ENCODE data around the gene PTPRD. TPM values are rescaled to one million over a fixed set of nuclear protein-coding genes. Genes with fewer than 3 reads are reported as not detected.

Gene PTPRD
- total RNA-seq, 3 donors from 2014 or later = 2.9 to 5.4 (median 3.6) TPM

DNA sequence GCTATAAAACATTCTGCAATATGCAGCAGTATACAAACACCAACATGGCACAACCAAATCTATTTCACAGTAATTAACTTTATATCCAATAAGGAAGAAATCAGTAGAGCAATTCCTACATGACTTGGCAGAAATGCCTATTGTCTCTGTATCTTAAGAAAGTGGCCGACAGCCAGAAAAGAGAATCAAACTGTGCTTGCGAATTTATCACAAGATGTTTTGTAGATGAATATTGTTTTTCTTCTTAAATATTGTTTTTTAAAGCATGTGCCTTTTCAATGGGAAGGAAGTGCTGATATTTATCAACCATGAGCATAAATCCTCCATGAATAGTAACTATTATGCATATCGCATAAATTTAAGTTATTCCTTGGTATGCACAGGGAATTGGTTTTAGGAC, 2311.5 kb downstream of the PTPRD start:
- Histone ChIP-seq H3K27ac (no peak overlapping the region), H3K27me3 (no peaks in the 10 kb centered on the region), H3K4me3 (no peak overlapping the region), H3K4me1 (no peaks in the 10 kb centered on the region), H3K9me3 (peaks cover 0 to 7% of the 10 kb centered on the region in 2 donors), H3K36me3 (no peaks in the 10 kb centered on the region)
- TF ChIP-seq POLR2A (IDR thresholded peaks at IDR 0.05) (no peak), CTCF (IDR thresholded peaks at IDR 0.05) (no peak), POLR2AphosphoS5 (IDR thresholded peaks at IDR 0.05) (no peak)
- intact Hi-C loops (cut with DNase I; ENCODE audit: low total_unique reads) = no loop called here
- no peak for DNase-seq (ENCODE audit: low spot score in 2 of 2)

DNA sequence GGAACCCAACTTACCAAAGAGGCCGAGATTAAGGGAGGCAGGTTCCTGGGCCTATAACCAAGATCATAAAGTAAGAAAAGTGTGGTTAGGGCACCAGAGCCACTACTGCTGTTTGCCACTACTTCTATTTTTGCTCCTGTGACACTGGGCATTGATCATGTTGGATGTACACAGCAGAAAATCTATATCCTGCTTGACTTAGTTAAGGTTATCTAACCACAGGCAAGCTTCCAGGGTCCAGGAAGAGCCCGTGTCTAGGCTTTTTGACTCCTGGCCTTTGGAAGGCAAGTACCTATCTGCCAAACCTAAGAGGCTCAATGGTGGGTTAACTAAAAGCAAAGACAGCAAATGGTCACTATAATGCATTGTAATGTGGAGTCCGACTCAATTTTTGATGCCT, 2315.8 kb downstream of the PTPRD start:
- no peaks in the 10 kb centered on the region for H3K9me3 ChIP-seq
- intact Hi-C loops (cut with DNase I; ENCODE audit: low total_unique reads) = no loop called here
- TF ChIP-seq CTCF (IDR thresholded peaks at IDR 0.05) (no peak), POLR2A (IDR thresholded peaks at IDR 0.05) (no peak), POLR2AphosphoS5 (IDR thresholded peaks at IDR 0.05) (no peak)
- H3K27me3 ChIP-seq = no peaks in the 10 kb centered on the region
- DNase-seq (ENCODE audit: low spot score in 2 of 2) = no peak
- no peaks in the 10 kb centered on the region for H3K36me3 ChIP-seq
- no peaks in the 10 kb centered on the region for H3K4me1 ChIP-seq
- H3K27ac ChIP-seq = no peak overlapping the region
- H3K4me3 ChIP-seq = no peak overlapping the region

DNA sequence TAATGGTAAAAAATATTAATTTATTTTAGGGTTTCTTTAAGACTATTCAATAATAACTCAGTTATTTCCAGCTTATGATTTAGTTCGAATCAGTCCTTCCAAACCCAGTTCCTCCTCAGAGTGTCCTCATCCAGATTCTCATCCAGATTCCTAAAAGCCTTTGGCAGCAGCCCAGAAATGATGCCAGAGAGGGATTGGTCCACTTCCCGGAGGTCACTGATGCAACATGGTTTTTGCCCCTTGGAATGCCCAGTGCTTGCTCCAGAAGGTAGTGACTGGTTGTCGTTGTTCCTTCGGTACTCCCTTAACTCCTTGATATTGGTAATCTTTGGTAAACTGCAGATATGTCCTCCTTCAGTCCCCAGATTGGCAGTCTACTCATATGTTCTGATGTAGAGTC, 2320.1 kb downstream of the PTPRD start:
- TF ChIP-seq POLR2A (IDR thresholded peaks at IDR 0.05) = no peak
- no peak for TF ChIP-seq POLR2AphosphoS5 (IDR thresholded peaks at IDR 0.05)
- TF ChIP-seq CTCF (IDR thresholded peaks at IDR 0.05) = no peak
- DNase-seq (ENCODE audit: low spot score in 2 of 2) = no peak
- H3K27ac ChIP-seq = no peak overlapping the region
- H3K4me1 ChIP-seq = no peaks in the 10 kb centered on the region
- no peaks in the 10 kb centered on the region for H3K36me3 ChIP-seq
- intact Hi-C loops (cut with DNase I; ENCODE audit: low total_unique reads) = no loop called here
- H3K27me3 ChIP-seq = no peaks in the 10 kb centered on the region
- H3K4me3 ChIP-seq = no peak overlapping the region
- no peaks in the 10 kb centered on the region for H3K9me3 ChIP-seq

GRCh38 chr9:8289681-8290080, 2323.1 kb downstream of the PTPRD start:
- Histone ChIP-seq H3K36me3 (no peaks in the 10 kb centered on the region), H3K4me3 (no peak overlapping the region), H3K4me1 (no peaks in the 10 kb centered on the region), H3K9me3 (no peaks in the 10 kb centered on the region), H3K27ac (no peak overlapping the region), H3K27me3 (no peaks in the 10 kb centered on the region)
- intact Hi-C loops (cut with DNase I; ENCODE audit: low total_unique reads) = no loop called here
- no peak for DNase-seq (ENCODE audit: low spot score in 2 of 2)
- TF ChIP-seq CTCF (IDR thresholded peaks at IDR 0.05) (no peak), POLR2AphosphoS5 (IDR thresholded peaks at IDR 0.05) (no peak), POLR2A (IDR thresholded peaks at IDR 0.05) (no peak)

GRCh38 chr9:8287970-8288369, 2324.8 kb downstream of the PTPRD start:
- no peaks in the 10 kb centered on the region for H3K4me1 ChIP-seq
- H3K4me3 ChIP-seq = no peak overlapping the region
- H3K27ac ChIP-seq = no peak overlapping the region
- TF ChIP-seq POLR2AphosphoS5 (IDR thresholded peaks at IDR 0.05) = no peak
- TF ChIP-seq CTCF (IDR thresholded peaks at IDR 0.05) = no peak
- TF ChIP-seq POLR2A (IDR thresholded peaks at IDR 0.05) = no peak
- intact Hi-C loops (cut with DNase I; ENCODE audit: low total_unique reads) = no loop called here
- no peaks in the 10 kb centered on the region for H3K27me3 ChIP-seq
- H3K9me3 ChIP-seq = no peaks in the 10 kb centered on the region
- no peak for DNase-seq (ENCODE audit: low spot score in 2 of 2)
- H3K36me3 ChIP-seq = no peaks in the 10 kb centered on the region
